Right forelimb (tissue), 1 donor: ENCODE results near the gene ALCAM.
"Not testable (repeated sequence)": the region's sequence is repeated elsewhere in the genome, so short reads cannot be mapped to it uniquely, and the experiment has no call there.

Source experiments
- DNase-seq: peaks from one replicate; pipeline ENCODE4 v3.0.0-alpha.2; 2018

The ALCAM gene

GRCh38 chr3:105356988-105357387, 9.7 kb upstream of the ALCAM start:
- DNase-seq, result no peak

- DNase-seq, result no peak
These were observed 7.5 kb upstream of the ALCAM start for GRCh38 chr3:105359098-105359762.

GRCh38 chr3:105360003-105360402, 6.7 kb upstream of the ALCAM start:
- DNase-seq, result no peak

GRCh38 chr3:105362021-105362665, 4.6 kb upstream of the ALCAM start:
- no peak for DNase-seq

- DNase-seq, result no peak
These were observed 2.6 kb upstream of the ALCAM start for GRCh38 chr3:105364128-105364527.

- no peak for DNase-seq
These were observed 1.7 kb upstream of the ALCAM start for GRCh38 chr3:105365081-105365390.

GRCh38 chr3:105365391-105366325, 1.1 kb upstream of the ALCAM start:
- peak; percentile 54 for DNase-seq

GRCh38 chr3:105367063-105367405, 325 bp downstream of the ALCAM start:
- DNase-seq, result peak; percentile 57

- peak; percentile 61 for DNase-seq
These were observed 901 bp downstream of the ALCAM start for GRCh38 chr3:105367406-105368213.

GRCh38 chr3:105368566-105369499, 2.1 kb downstream of the ALCAM start:
- peak; percentile 55 for DNase-seq

GRCh38 chr3:105369500-105370371, 3.0 kb downstream of the ALCAM start:
- peak; percentile 76 for DNase-seq

- DNase-seq, result no peak
These were observed 6.7 kb downstream of the ALCAM start for GRCh38 chr3:105373383-105373782.

GRCh38 chr3:105375750-105376511, 9.2 kb downstream of the ALCAM start:
- DNase-seq, result no peak

GRCh38 chr3:105377716-105378115, 11.0 kb downstream of the ALCAM start:
- no peak for DNase-seq

GRCh38 chr3:105385179-105385578, 18.5 kb downstream of the ALCAM start:
- no peak for DNase-seq

GRCh38 chr3:105385819-105386508, 19.3 kb downstream of the ALCAM start:
- no peak for DNase-seq

GRCh38 chr3:105387122-105387751, 20.5 kb downstream of the ALCAM start:
- no peak for DNase-seq

GRCh38 chr3:105388176-105388575, 21.5 kb downstream of the ALCAM start:
- DNase-seq, result no peak

- not testable (repeated sequence) for DNase-seq
These were observed 23.1 kb downstream of the ALCAM start for GRCh38 chr3:105389759-105390158.
